ENCODE measurements around the gene MAD1L1.

The MAD1L1 gene

GRCh38 chr7:2214636-2215035 lies 18.1 kb downstream of the MAD1L1 start (continued):
- TF ChIP-seq ZBTB11 (tag by site-specific recombination; conservative IDR thresholded peaks at IDR 0.05; ENCODE audit: low read depth) (no peak), ZNF747 (tag by site-specific recombination; IDR thresholded peaks at IDR 0.05) (no peak), TRIM28 (IDR thresholded peaks at IDR 0.05; ENCODE audit: borderline replicate concordance, low read length) (no peak), ZBTB26 (tag by site-specific recombination; optimal IDR thresholded peaks at IDR 0.05) (no peak), ZNF292 (tag by site-specific recombination; IDR thresholded peaks at IDR 0.05; ENCODE audit: borderline replicate concordance, low read depth) (no peak)

GRCh38 chr7:2213551-2214215 lies 19.1 kb downstream of the MAD1L1 start:
- POLR2A ChIA-PET = no interaction called here
- CTCF ChIA-PET = interaction anchor here (0.6 to 1.0 kb wide), 3 partner anchors 134 to 507 kb away, joined by 3 to 4 read pairs (median 4); no protein-coding TSS in a partner anchor
- Histone ChIP-seq H3K36me3 (ENCODE audit: control insufficient read depth in 2 of 2, insufficient read depth in 1 of 2, low read length in 2 of 2) (peaks cover 0 to 88% of the 10 kb centered on the region in 2 experiments; a peak in 2 of 3 replicates), H3K4me3 (ENCODE audit: low read depth, low read length) (no peak overlapping the region), H3K9me3 (ENCODE audit: control insufficient read depth, insufficient read depth, low read depth, low read length) (no peaks in the 10 kb centered on the region), H3K27ac (ENCODE audit: extremely low read depth, low read depth, low read length) (no peak overlapping the region), H3K4me1 (ENCODE audit: control insufficient read depth, insufficient read depth, low read length) (no peaks in the 10 kb centered on the region)
- TF ChIP-seq ZIC2 (tag by site-specific recombination; IDR thresholded peaks at IDR 0.05) (peak; percentile 33; the same call in 1 of the 2 replicates), ZNF26 (tag by site-specific recombination; IDR thresholded peaks at IDR 0.05) (no peak), RBAK (tag by site-specific recombination; IDR thresholded peaks at IDR 0.05) (no peak), GFI1B (tag by site-specific recombination; IDR thresholded peaks at IDR 0.05) (no peak), ZNF2 (tag by site-specific recombination; IDR thresholded peaks at IDR 0.05) (no peak)

- no peak overlapping the region for H3K27ac ChIP-seq (ENCODE audit: extremely low read depth, low read depth, low read length)
- peaks cover under 1 to 89% of the 10 kb centered on the region in 2 experiments; a peak in 2 of 3 replicates for H3K36me3 ChIP-seq (ENCODE audit: control insufficient read depth in 2 of 2, insufficient read depth in 1 of 2, low read length in 2 of 2)
- H3K4me3 ChIP-seq (ENCODE audit: low read depth, low read length) = no peak overlapping the region
- ChIA-PET CTCF (no interaction called here), POLR2A (no interaction called here)
- H3K9me3 ChIP-seq (ENCODE audit: control insufficient read depth, insufficient read depth, low read depth, low read length) = no peaks in the 10 kb centered on the region
- no peaks in the 10 kb centered on the region for H3K4me1 ChIP-seq (ENCODE audit: control insufficient read depth, insufficient read depth, low read length)
- no peak for TF ChIP-seq REPIN1 (tag by site-specific recombination; IDR thresholded peaks at IDR 0.05; ENCODE audit: low read depth)
- no peak for TF ChIP-seq GFI1B (tag by site-specific recombination; IDR thresholded peaks at IDR 0.05)
- no peak for TF ChIP-seq ZNF777 (tag by site-specific recombination; IDR thresholded peaks at IDR 0.05; ENCODE audit: borderline replicate concordance)
- TF ChIP-seq ZNF654 (tag by site-specific recombination; IDR thresholded peaks at IDR 0.05; ENCODE audit: low read depth) = no peak
- TF ChIP-seq FEZF1 (tag by site-specific recombination; IDR thresholded peaks at IDR 0.05) = no peak
- TF ChIP-seq ZNF514 (tag by site-specific recombination; IDR thresholded peaks at IDR 0.05) = no peak
- no peak for TF ChIP-seq ZBTB11 (tag by site-specific recombination; conservative IDR thresholded peaks at IDR 0.05; ENCODE audit: low read depth)
- no peak for TF ChIP-seq ZNF658 (tag by site-specific recombination; IDR thresholded peaks at IDR 0.05)
- TF ChIP-seq ZNF596 (tag by site-specific recombination; IDR thresholded peaks at IDR 0.05) = no peak
- no peak for TF ChIP-seq ZNF585B (tag by site-specific recombination; IDR thresholded peaks at IDR 0.05)
- TF ChIP-seq ZNF580 (tag by site-specific recombination; IDR thresholded peaks at IDR 0.05) = no peak
- no peak for TF ChIP-seq ZNF621 (tag by site-specific recombination; IDR thresholded peaks at IDR 0.05)
- TF ChIP-seq OVOL3 (tag by site-specific recombination; IDR thresholded peaks at IDR 0.05) = no peak
- TF ChIP-seq ZNF664 (tag by site-specific recombination; IDR thresholded peaks at IDR 0.05) = no peak
Measured at GRCh38 chr7:2212906-2213305, 19.8 kb downstream of the MAD1L1 start.

Data from HEK293 (cell line).